GM10266 (cell line): ENCODE measurements around the gene TUB.

ENCODE experiments used
- DNase-seq: peaks from one replicate; pipeline ENCODE4 v3.0.0; 2012; ENCODE audit errors: extremely low spot score
- TF ChIP-seq, protein P1 (sequence below): IDR thresholded peaks from 2 replicates; pipeline ENCODE4 v1.5.1; 2012; ENCODE audit warnings: mild to moderate bottlenecking, low read depth; ENCODE audit not compliant: control insufficient read depth, insufficient read depth; ENCODE audit errors: missing control alignments

Gene TUB

DNA sequence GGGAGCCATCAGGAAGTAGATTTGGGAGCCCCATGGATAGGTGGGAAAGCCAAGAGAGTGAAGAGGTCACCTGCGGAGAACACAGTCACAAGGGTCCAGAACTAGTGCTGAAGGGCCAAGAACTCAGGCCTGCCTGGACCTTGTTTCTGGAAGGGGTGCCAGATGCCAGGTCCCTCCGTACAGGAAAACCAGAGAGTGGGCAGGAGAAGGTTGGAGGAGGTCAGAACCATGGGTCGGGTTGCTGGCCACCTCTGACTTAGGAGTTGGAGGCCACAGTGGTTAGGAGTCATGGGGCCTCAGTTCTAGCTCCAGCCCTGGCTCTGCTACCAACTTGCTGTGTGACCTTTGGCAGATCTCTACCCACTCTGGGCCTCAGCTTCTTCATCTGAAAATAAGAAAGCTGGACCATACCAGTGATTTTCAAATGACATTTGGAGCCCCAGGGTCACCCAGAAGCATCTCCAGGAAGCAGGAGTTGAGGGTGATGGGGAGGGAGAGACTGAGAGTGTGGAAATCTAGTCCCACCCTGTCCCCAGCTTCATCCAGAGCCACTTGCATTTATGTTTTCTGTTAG is 20.8 kb upstream of the TUB start:
- TF ChIP-seq, protein P1, sequence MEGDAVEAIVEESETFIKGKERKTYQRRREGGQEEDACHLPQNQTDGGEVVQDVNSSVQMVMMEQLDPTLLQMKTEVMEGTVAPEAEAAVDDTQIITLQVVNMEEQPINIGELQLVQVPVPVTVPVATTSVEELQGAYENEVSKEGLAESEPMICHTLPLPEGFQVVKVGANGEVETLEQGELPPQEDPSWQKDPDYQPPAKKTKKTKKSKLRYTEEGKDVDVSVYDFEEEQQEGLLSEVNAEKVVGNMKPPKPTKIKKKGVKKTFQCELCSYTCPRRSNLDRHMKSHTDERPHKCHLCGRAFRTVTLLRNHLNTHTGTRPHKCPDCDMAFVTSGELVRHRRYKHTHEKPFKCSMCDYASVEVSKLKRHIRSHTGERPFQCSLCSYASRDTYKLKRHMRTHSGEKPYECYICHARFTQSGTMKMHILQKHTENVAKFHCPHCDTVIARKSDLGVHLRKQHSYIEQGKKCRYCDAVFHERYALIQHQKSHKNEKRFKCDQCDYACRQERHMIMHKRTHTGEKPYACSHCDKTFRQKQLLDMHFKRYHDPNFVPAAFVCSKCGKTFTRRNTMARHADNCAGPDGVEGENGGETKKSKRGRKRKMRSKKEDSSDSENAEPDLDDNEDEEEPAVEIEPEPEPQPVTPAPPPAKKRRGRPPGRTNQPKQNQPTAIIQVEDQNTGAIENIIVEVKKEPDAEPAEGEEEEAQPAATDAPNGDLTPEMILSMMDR, result no peak
- no peak for DNase-seq

DNA sequence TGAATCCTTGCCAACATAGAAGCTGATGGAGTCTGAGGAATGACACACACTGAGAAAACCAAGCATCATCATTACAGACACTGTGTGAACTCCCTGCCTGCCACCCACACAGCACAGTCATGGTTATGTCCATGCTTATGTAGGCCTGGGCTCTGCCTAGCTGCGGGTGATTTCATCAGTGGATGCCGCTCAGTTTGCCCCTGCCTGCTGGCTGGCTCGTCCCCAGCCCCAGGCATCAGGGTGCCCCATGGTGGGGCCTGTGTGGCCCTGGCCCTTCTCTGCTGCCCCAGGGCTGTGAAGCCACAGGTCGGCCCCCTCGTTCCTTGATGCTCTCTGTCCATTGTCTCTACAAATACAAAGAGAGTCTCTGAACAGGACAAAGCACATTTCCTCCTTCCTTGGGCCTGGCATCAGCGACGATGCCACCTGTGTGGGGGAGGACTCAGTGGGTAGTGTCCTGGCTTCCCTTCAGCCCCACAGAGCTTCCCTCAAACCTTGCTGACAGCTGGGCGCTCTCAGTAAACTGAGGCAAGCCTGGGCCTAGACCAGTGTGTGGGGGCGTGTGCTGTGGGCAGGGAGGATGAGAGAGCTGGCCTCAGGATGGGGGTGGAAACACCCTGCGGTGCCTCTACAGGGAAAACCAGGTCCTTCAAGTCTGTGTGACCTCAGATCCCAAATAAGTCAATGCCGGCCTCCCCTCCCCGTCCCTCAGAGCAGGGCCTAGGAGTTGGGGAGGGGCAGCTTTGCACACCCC is 20.0 kb upstream of the TUB start:
- DNase-seq, result no peak
- TF ChIP-seq, protein P1, result no peak

DNA sequence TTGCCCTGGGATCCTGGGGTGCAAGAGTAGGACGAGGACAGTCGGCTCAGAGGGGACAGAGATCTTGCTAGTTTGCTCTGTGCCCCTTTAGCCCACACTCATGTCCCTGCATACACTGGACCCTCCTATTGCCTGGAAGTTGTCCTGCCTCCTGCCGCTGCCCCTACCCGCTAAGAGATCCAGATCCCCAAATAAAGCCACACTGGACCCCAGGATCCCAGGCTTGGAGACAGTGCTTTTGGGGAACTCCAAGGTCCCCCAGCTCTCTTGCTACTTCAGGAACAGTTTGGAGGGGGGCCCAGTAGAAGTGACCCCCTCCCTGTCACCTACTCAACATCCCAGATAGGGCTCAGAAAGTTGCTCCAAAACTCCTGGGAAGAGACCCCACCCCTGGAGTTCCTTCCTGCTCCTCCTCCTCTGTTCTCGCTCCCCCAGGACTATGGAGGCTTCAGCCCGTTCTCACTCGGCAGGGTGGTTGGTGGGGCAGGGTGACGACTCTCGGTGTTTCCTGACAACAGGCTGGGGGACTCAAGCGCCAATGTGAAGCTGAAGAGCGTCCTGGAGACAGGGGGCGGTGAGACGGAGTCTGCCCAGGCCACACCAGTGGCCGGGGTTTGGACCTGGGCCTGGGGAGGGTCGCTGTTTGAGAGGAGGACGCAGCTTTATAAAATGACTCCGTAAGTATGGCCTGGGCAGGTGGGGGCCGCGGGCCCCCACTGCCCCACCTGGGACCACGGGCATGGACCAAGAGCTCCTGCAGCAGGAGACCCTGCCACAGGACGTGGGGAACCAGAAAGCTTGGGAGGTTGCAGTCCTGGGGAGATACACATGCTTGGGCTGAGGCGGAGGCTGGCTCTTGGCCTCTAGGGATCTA is 19.2 kb upstream of the TUB start:
- TF ChIP-seq, protein P1, result no peak

DNA sequence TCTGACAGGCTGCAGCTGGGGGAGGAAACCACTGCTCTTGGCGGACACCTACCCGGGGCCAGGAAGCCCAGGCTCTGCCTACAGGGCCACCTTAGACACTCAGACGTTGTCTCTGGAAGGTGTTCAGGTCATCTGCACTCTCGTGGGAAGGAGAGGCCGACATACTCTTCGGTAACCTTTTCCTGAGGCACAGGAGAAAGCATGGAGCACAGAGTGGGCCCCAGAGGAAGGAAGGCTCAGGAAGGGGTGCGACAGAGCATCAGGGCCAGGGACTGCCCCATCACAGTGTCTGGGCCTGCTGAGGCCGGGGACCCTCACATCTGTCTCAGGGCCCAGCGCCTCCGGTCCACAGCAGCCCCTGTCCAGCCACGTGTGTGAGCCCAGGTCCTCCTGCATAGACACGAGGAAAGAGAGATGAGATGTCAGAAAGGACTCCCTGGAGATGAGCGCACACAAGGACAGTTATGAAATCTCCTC is 18.2 kb upstream of the TUB start:
- TF ChIP-seq, protein P1, result no peak

More for the DNA sequence above, 19.2 kb upstream of the TUB start:
- no peak for DNase-seq

DNA sequence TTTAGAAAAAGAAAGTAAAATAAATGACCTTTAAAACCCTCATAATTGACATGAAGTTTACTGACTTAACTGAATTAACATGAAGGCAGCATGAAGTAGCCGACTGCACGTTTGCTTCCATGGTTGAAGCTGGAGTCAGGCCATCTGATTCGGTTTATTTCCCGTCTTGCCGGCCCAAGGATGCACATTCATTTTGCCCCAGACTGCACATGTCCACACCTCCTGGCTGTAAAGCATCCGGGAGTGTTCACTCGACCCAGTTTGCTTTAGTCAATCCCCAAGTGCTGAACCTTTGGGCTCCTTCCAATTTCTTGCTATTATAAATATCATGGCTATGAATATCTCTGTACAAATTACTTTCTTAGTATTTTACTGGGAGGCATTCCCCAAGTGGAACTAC is 17.7 kb upstream of the TUB start:
- DNase-seq, result no peak
- TF ChIP-seq, protein P1, result no peak

More for the DNA sequence above, 18.2 kb upstream of the TUB start:
- DNase-seq, result no peak

DNA sequence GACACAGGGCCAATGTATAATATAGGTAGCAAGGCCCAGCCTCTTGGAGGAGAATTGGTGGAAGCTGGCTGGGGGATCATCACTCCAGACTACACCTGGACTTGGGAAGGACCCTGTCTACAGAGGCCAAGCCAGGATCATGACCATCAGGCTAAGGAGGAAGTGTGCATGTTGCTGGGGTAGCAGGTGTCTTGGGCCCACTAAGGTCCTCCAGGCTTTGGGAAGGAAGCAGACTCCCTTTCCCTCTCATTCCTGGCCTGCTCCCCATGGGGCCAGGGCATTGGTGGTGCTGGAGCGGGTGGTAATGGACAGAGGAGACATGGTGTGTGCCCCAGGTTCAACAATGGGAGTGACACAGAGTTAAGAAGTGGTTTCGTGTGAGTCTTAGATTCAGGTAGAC is 16.0 kb upstream of the TUB start:
- no peak for DNase-seq
- TF ChIP-seq, protein P1, result no peak
